Cerebellar cortex (tissue), 1 donor: ENCODE results near the gene NPRL2.

Experiments
- DNase-seq: peaks from one replicate; pipeline ENCODE4 v3.0.0-alpha.2; 2015; ENCODE audit warnings: low spot score

The NPRL2 gene

DNA sequence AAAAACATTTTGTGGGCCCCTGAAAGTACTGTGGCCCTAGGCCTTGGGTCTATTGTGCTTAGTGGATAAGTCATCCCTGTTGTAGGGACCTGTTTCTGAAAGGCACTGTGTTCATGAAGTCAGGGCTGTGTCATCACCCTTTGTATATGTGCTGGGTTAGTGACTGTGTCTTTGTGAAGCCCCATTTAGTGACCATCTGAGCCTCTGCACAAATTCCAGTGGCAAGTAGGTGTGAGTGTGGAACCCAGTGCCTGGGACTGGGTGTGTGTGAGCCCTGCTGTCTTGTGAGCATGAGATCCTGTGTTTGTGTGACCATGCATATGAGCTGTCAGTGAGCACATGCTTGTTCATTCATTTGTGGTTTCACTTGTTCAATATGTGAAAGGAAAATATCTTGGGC lies 46.0 kb downstream of the NPRL2 start:
- no peak for DNase-seq

DNA sequence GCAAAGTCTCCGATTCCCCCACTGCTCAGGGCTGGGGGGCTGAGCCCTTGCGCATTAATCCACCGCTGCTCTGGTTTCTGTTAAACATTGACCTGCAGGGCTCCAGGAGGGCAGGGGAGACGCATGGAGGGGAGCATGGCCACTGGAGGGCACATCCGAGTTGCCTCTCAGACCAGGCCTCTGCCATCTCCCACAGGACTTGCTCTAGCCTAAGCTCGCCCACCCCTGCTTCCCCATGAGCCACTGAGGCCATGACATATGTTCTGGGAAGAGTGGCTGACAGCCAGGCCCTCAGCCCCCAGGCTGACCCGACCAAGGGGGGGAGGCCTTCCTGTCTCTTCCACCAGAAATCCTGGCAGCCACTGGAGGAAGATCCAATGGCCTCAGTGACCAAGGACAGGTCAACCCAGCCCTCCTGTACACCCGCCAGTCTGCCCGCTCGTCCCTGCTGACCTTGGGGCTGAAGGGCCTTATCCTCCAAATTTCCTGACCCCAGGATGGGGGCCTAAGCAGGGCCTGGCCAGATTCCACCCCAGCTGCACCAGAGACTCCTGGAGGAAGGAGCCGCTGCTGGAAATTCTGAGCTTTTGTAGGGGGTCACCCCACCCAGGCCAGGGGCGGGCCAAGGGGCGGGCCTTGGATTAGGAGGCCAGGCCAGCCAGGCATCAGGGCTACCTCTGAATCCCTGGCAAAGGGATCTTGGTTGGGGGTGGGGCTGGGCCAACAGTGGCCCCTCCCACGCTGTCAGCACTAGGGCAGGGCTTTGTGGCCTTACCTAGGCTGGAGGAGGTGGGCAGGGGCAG lies 47.4 kb downstream of the NPRL2 start, which contains the start of gene HYAL1:
TSS of gene HYAL1 (minus strand) at position 562 of the 803 bp plus-strand sequence. CDS start 618 bp downstream, outside the sequence.
- peak; percentile 66 for DNase-seq

DNA sequence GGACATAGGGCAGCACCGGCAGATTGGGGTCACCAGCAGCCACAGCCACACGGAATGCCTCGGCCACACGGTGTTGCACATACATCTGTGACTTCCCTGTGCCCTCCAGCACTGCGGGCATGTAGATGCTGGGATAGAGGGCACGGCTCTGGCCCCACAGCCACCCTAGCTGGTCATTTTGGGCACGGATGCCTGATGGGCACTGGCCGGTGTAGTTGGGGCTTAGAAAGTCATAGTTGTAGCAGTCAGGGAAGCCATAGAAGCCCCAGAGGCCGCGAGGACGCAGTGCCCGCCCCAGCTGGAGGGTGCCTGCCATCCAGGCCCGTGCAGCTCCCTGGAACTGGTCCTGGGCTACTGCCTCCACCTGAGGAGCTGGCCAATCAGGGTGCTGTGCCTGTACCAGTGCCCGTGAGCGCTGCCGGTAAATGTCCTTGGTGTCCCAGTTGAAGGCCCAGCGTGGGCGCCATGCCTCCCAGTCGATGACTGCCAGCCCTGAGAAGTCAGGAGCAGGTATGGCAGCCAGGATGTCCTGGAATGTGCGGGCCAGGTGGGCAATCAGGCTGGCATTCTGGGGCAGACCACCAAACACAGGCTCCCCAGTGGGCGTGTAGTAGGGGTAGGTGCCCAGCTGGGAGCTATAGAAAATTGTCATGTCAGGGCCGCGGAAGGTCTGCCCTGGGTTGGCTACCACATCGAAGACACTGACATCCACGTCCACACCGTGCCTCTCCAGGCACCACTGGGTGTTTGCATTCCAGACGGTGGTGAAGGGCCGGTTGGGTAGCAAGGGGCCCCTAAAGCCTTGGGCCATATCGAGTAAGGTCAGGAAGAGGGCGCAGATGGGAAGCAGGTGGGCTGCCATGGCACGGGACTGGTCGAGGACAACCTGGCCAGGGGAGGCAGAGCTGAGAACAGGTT lies 48.2 kb downstream of the NPRL2 start:
- DNase-seq: no peak

DNA sequence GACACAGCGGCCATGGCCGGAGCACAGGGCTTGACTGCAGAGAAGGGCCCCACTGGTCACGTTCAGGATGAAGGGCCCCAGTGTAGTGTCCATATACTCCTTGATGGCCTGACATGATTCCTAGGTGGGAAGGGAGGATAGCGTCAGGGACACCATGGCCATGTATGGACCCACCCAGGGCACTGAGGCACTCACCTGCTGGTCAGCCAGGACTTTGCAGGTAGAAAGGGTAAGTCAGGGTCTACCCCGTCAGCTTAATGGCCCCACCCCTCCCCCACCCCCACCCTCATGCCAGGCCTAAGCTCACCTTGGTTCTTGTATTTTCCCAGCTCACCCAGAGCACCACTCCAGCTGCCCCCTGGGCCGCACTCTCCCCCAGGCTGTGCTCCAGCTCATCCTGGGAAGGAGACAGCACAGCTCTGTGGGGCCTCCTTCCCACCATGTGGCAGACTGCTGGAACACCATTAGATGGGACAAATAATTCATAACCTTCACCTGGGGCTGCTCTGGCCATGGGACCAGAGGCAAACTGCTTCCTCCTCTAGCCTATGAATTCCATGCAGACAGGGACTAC lies 49.8 kb downstream of the NPRL2 start:
- no peak for DNase-seq

DNA sequence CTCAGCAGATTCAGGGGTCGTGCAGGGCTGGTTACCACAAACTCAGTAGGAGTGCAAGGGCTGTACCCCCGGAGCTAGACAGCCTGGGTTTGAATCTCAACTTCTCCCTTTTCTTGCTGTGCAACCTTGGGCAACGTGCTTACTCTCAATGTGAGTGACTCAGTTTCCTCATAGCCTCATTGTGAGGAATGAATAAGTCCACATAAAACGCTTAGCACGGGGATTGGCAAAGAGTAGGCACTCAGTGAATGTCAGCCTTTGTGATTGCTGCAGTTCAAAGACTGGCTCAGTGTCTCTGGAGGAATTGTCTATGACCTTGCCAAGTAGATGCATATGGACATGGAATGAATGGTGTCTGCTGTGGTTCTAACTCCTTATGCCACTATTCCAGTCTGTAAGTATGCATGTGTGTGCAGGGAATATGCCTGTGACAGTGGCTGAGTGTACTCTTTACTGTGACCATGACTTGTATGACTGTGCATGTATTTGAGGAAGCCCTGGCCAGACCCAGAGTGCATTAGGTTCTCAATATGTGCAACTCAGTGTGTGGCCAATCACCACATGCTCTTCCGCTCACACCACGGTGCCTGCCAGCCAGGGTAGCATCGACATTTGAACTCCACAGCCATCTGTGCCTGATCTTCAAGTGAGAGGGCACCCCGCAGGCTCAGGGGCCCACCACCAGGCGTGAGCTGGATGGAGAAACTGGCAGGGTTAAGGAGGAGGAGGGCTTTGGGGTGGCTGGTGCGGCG lies 50.5 kb downstream of the NPRL2 start:
- DNase-seq: peak; percentile 69

DNA sequence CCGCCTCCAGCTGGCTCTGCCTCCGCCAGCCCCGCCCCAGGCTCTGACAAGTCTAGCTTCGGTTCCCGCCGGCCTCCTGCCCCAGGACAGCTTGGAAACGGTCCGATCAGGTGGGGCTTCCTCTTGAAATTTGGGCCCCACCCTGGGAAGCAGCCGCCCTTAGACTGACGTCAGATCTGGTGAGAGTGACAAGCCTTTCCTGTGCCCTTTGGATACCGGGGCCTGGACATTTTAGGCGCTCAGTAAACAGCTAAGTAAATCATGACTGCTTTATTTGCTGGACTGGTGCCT lies 51.0 kb downstream of the NPRL2 start:
- DNase-seq: no peak

DNA sequence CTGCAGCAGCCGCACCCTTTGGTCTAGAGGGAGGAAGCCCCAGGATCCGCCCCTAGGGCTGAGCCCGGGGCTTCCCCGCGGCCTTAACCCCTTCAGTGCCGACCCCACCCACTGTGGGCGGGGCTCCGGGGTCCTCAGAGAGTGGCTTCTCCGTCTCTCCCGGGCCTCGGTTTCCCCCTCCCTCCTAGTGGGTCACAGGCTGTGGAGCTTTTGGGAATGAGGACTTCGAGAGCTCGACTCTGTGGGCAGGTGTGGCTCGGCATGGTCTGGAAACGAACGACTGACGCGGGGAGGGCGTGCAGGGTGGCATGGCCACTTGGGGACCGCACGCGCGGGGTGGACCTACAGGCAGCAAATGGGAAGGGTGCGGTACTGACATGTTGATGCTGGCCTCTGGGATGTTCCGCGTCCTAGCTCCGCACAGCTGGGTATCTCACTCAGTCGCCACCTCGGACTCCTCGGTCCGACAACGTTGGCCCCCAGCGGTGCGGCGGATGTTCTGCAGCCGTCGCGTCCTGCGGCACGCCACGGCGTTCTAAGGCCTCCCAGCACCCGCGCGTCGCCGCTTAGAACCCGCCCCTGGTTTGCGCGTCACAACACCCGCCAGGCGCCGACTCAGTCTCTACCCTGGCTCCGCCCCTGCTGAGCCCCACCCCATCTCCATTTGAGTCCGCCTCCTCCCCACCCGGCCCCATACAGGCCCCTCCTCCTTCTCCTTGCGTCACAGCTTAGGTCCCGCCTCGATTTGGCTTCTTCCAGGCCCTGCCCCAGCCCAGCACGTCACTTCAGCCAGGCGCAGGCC lies 51.5 kb downstream of the NPRL2 start, which contains the start of the genes HYAL3 and NAA80:
TSS of gene HYAL3 (minus strand) at position 570 of the 802 bp plus-strand sequence. CDS start 3,803 bp downstream, outside the sequence.
TSS of gene NAA80 (minus strand) at position 570 of the 802 bp plus-strand sequence. CDS start 1,942 bp downstream, outside the sequence.
- peak; percentile 100 for DNase-seq

DNA sequence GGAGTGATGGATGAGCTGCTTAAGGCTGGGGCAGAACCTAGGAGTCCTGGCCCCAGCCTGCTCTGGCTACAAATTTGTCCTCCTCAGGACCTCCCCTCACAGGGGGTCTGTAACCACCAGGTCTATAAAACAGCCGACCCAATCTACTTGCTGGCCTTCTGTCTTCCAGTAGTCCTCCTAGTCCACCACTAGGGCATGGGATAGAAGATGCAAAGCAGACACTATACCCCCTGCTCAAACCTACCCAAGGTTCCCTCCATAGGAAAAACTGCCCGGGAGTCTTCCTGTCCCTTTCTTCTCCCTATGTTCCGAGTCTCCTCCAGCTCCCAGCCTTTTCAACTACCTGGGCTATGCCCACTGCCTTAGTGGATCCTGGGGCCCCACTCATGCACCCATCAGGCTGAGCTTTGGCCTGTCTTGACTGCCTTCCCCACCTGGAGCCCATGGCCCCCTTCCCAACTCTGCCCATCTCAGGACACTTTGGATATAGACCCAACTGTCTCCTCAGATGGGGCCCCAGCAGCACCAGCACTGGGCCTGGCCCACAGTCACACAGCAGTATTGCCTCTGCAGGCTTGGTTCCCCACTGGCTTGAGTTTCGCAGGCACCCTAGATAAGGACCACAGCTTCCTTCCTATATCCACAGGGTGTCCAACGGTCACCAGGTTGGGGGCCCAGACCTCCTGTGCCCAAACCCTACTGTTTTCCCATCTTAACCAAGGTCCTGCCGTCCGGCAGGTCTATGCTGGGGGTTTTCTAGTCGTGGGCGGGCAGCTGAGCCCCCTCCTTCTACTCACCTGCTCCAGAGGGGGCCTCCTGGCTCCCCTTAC lies 52.5 kb downstream of the NPRL2 start:
- peak; percentile 46 for DNase-seq

DNA sequence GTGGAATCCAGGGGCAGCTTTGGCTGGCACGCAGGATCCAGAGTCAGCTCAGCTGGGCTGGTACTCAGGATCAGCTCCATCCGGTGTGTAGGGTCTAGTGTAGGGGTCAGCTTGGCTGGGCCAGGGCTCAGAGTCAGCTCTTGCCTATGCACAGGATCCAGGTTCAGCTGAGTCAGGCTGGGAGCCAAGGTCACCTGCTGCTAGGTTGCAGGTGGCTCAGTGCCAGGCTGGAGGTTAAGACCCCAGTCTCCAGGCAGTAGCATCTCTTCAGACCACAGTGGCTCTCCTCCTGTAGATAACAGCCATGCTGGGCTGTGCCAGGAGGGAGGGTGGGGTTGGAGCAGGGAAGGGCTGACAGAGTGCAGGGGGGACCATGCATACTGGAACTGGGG lies 53.2 kb downstream of the NPRL2 start:
- DNase-seq: no peak
